GM10266 (cell line): ENCODE data around the gene PLP2.
A peak's percentile ranks its signal among the peaks of the same experiment; 100 is the strongest.

Experiments
- DNase-seq: peaks from one replicate; pipeline ENCODE4 v3.0.0; 2012; ENCODE audit errors: extremely low spot score
- TF ChIP-seq, protein P1 (sequence below): IDR thresholded peaks from 2 replicates; pipeline ENCODE4 v1.5.1; 2012; ENCODE audit warnings: mild to moderate bottlenecking, low read depth; ENCODE audit not compliant: control insufficient read depth, insufficient read depth; ENCODE audit errors: missing control alignments

PLP2 gene

DNA sequence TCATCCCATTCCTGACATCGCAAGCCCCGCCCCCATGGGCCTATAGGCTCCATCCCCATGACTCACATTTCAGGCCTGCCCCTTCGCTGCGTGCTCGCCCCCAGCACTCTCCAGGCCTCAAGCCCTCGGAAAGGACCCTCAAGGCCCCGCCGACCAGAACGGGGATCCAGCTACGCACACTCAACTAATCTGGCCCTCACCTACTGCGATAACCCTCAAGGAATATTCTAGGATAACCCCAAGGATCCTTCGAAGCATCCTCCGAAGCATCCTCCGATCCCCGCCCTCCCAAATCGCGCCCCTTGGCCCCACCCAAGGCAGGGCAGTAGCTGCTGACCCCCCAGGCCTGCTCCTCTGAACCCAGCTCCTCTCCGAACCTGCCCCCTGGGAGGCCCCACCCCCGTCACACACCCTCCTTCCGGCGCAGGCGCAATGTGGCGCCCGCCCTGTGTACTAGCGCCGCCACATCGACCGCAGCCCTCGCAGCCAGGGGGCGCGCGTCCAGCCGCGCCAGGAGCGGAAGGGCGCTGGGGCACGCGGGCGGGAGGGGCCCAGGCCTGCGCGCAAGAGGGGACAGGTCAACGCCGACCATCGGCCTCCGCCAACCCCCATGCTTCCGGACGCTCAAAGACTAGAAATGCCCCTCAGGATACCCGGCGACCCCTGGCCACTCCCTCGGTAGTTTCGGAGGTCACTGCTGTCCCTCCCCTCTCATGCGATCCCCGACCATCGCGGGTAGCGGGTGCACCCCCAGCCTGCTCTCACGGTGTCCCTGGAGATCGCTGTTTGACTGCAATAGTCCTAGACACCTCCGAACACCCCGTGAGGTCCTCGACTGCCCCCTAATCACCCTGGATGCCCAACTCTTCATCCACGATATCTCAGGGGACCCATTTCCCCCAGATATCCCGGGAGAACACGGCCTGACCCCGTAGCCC is 15.5 kb upstream of the PLP2 start:
- DNase-seq: peak; percentile 85
- TF ChIP-seq, protein P1, sequence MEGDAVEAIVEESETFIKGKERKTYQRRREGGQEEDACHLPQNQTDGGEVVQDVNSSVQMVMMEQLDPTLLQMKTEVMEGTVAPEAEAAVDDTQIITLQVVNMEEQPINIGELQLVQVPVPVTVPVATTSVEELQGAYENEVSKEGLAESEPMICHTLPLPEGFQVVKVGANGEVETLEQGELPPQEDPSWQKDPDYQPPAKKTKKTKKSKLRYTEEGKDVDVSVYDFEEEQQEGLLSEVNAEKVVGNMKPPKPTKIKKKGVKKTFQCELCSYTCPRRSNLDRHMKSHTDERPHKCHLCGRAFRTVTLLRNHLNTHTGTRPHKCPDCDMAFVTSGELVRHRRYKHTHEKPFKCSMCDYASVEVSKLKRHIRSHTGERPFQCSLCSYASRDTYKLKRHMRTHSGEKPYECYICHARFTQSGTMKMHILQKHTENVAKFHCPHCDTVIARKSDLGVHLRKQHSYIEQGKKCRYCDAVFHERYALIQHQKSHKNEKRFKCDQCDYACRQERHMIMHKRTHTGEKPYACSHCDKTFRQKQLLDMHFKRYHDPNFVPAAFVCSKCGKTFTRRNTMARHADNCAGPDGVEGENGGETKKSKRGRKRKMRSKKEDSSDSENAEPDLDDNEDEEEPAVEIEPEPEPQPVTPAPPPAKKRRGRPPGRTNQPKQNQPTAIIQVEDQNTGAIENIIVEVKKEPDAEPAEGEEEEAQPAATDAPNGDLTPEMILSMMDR: peak; percentile 86

DNA sequence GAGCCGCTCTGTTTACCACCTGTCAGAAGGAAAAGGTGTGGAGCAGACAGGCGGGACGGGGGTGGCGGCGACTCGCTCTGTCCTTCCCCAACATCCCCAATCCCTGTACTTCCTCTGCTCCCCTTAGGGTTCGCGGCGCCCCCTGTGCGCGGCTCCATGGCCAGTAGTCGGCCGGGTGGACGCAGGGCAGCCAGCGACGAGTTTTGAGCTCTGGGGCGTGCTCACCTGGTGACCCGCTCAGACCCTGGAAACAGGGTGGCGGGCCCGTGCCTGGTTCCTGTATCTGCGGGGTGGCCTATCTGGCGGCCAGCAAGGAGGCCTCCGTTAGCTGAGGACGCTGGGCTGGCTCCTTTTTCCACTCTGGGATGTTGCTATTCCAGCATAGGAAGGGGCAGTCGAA is 14.5 kb upstream of the PLP2 start:
- TF ChIP-seq, protein P1: no peak

DNA sequence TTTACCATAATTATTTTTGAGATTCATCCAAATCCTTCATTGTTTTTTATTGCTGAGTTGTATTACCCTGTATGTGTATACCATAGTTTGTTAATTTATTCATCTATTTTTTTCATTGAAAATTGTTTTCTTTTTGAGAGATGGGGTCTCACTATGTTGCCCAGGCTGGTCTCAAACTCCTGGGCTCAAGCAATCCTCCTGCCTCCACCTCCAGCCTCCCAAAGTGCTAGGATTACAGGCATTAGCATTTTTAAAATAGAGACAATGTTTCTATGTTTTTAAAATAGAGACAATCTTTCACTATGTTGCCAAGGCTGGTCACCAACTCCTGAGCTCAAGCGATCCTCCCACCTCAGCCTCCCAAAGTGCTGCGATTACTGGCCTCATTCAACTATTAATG is 10.8 kb upstream of the PLP2 start:
- DNase-seq: no peak
- TF ChIP-seq, protein P1: no peak

More for the DNA sequence above, 14.5 kb upstream of the PLP2 start:
- no peak for DNase-seq

DNA sequence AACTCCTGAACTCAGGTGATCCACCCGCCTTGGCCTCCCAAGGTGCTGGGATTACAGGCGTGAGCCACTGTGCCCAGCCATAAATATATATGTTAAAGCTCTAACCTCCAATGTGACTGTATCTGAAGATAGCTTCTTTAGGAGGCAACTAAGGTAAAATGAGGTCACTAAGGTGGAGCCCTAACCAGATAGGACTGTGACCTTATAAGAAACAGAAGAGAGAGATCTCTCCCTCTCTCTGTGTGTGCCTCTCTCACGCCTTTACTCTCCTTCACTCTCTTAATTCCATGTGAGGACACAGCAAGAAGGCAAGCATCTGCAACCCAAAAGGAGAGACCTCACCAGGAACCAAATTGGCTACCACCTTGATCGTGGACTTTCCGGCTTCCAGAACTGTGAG is 10.1 kb upstream of the PLP2 start:
- DNase-seq: no peak
- TF ChIP-seq, protein P1: no peak

DNA sequence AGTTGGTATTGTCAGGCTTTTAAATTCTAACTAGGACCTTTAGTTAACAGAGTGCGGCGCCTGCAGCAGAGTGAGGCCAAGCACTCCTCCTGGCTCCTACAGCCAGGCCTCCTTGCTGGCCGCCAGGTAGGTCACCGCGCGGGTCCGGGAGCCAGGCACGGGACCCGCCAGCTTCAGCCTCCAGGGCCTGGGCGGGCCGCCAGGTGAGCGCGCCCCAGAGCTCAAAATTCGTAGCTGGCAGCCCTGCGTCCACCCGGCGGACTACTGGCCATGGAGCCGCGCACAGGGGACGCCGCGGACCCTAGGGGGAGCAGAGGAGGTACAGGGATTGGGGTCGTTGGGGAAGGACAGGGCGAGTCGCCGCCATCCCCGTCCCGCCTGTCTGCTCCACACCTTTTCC is 9.1 kb upstream of the PLP2 start, which contains the start of gene MAGIX:
MAGIX (plus strand) TSS at position 139 of the 400 bp plus-strand sequence; CDS start at position 271, 132 bp downstream.
- no peak for DNase-seq
- TF ChIP-seq, protein P1: no peak

DNA sequence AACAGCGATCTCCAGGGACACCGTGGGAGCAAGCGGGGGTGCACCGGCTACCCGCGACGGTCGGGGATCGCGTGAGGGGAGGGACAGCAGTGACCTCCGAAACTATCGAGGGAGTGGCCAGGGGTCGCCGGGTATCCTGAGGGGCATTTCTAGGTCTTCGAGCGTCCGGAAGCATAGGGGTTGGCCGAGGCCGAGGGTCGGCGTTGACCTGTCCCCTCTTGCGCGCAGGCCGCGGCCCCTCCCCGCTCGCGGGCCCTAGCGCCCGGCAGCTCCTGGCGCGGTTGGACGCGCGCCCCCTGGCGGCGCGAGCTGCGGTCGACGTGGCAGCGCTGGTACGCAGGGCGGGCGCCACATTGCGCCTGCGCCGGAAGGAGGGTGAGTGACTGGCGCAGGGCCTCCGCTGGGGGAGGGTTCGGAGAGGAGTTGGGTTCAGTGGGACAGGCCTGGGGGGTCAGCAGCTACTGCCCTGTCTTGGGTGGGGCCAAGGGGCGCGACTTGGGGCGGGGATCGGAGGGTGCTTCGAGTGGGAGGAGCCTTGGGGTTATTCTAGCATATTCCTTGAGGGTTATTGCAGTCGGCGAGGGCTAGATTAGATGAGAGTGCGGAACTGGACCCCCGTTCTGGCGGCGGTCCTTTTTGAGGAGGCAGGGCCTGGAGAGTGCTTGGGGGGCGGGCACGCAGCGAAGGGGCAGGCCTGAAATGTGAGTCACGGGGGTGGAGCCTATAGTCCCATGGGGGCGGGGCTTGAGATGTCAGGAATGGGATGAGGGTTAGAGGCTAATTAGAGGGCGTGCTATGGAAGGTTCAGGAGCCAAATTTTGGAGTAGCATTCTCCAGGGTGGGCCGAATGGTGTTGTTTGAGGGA is 7.9 kb upstream of the PLP2 start:
- TF ChIP-seq, protein P1: peak; percentile 82
- peak; percentile 86 for DNase-seq
